Liver (tissue), 9 donors: ENCODE data around the gene S100G. TPM values are rescaled to one million over a fixed set of nuclear protein-coding genes. Genes with fewer than 3 reads are reported as not detected.
"Not testable (repeated sequence)": the region's sequence is repeated elsewhere in the genome, so short reads cannot be mapped to it uniquely, and the experiment has no call there.

Source experiments
- DNase-seq: peaks from one replicate; pipeline ENCODE4 v3.0.0-alpha.2; 2017; ENCODE audit warnings: low spot score
- H3K27ac ChIP-seq, 2 donors: one replicate each; pipeline ENCODE4 v1.7.0; 2013; ENCODE audit warnings: inconsistent platforms in 2 of 2, low read length in 2 of 2, control low read depth in 1 of 2, low read depth in 1 of 2, mild to moderate bottlenecking in 1 of 2
- H3K27me3 ChIP-seq, 4 donors: one replicate each; pipeline versions ENCODE4 v1.6.1 to v1.7.0; 2013; ENCODE audit warnings: low read length in 3 of 4, inconsistent platforms in 1 of 4, mild to moderate bottlenecking in 1 of 4, moderate library complexity in 1 of 4; ENCODE audit not compliant: control insufficient read depth in 4 of 4, insufficient read depth in 4 of 4
- H3K36me3 ChIP-seq, 4 donors: one replicate each; pipeline versions ENCODE4 v1.6.1 to v1.7.0; 2013; ENCODE audit warnings: low read length in 3 of 4, mild to moderate bottlenecking in 3 of 4, low read depth in 1 of 4, moderate library complexity in 1 of 4; ENCODE audit not compliant: control insufficient read depth in 4 of 4, insufficient read depth in 3 of 4
- H3K4me1 ChIP-seq, 4 donors: one replicate each; pipeline versions ENCODE4 v1.6.1 to v1.7.0; 2013; ENCODE audit warnings: low read length in 3 of 4, mild to moderate bottlenecking in 3 of 4, moderate library complexity in 1 of 4; ENCODE audit not compliant: control insufficient read depth in 4 of 4, insufficient read depth in 4 of 4
- H3K4me3 ChIP-seq, 3 donors: one replicate each; pipeline versions ENCODE4 v1.6.1 to v1.7.0; 2013; ENCODE audit warnings: low read length in 3 of 3, control low read depth in 1 of 3, low read depth in 1 of 3, mild to moderate bottlenecking in 1 of 3
- H3K9ac ChIP-seq, 2 donors: one replicate each; pipeline ENCODE4 v1.7.0; 2013; ENCODE audit warnings: low read length in 2 of 2, mild to moderate bottlenecking in 2 of 2, moderate library complexity in 2 of 2, control low read depth in 1 of 2, low read depth in 1 of 2
- H3K9me3 ChIP-seq, 4 donors: one replicate each; pipeline versions ENCODE4 v1.6.1 to v1.7.0; 2013; ENCODE audit warnings: low read length in 3 of 4; ENCODE audit not compliant: control insufficient read depth in 4 of 4
- FOXA1 ChIP-seq: IDR thresholded peaks from 2 replicates; pipeline ENCODE4 v1.6.1; 2016; ENCODE audit warnings: antibody characterized with exemption
- FOXA2 ChIP-seq: IDR thresholded peaks from 2 replicates; pipeline ENCODE4 v1.6.1; 2016; ENCODE audit warnings: antibody characterized with exemption
- GABPA ChIP-seq, 2 donors: IDR thresholded peaks in 1 of 2; conservative IDR thresholded peaks in 1 of 2; 2 replicates each; pipeline ENCODE4 v1.6.1; 2016; ENCODE audit warnings: antibody characterized with exemption in 2 of 2, mild to moderate bottlenecking in 1 of 2, moderate library complexity in 1 of 2
- HNF4A ChIP-seq, 2 donors: conservative IDR thresholded peaks; 2 replicates each; pipeline ENCODE4 v1.6.1; 2016; ENCODE audit warnings: antibody characterized with exemption in 2 of 2, mild to moderate bottlenecking in 2 of 2
- HNF4G ChIP-seq: IDR thresholded peaks from 2 replicates; pipeline ENCODE4 v1.6.1; 2016; ENCODE audit warnings: antibody characterized with exemption
- JUND ChIP-seq, 2 donors: IDR thresholded peaks; 2 replicates each; pipeline ENCODE4 v1.6.1; 2016; ENCODE audit warnings: antibody characterized with exemption in 2 of 2
- NR2F2 ChIP-seq: IDR thresholded peaks from 2 replicates; pipeline ENCODE4 v1.6.1; 2016; ENCODE audit warnings: antibody characterized with exemption
- RAD21 ChIP-seq, 2 donors: IDR thresholded peaks; 2 replicates each; pipeline ENCODE4 v1.6.1; 2016; ENCODE audit warnings: antibody characterized with exemption in 2 of 2, mild to moderate bottlenecking in 2 of 2
- SP1 ChIP-seq: IDR thresholded peaks from 2 replicates; pipeline ENCODE4 v1.6.1; 2018; ENCODE audit warnings: antibody characterized with exemption, mild to moderate bottlenecking
- TAF1 ChIP-seq: conservative IDR thresholded peaks from 2 replicates; pipeline ENCODE4 v1.6.1; 2016; ENCODE audit warnings: antibody characterized with exemption, mild to moderate bottlenecking
- YY1 ChIP-seq: IDR thresholded peaks from 2 replicates; pipeline ENCODE4 v1.6.1; 2016; ENCODE audit warnings: antibody characterized with exemption, mild to moderate bottlenecking
- WGBS: extraction: QIAGEN DNeasy Blood & Tissue Kit; methylation state at CpG from one replicate; pipeline ENCODE4 v1.1.7; 2013; 5-methylcytosine and 5-hydroxymethylcytosine counted together
- polyA plus RNA-seq, 2 donors: library from polyadenylated mRNA; stranded (reverse) in 1 of 2; unstranded in 1 of 2; fragments of 200-250 nt in 1 of 2; fragments of >200 nt in 1 of 2; fragmentation: Nextera tagmentation in 1 of 2; extraction: Ambion mirVana in 1 of 2; gene quantifications; one replicate each; pipeline versions ENCODE4 v1.2.1 to v1.2.3, GENCODE V29; 2013 to 2015
- total RNA-seq, 2 donors: library from RNA; depleted of rRNA; stranded (reverse); fragments of >200 nt; gene quantifications; one replicate each; pipeline ENCODE4 v1.2.3, GENCODE V29; 2014
- TF ChIP-seq, protein P1 (sequence below): IDR thresholded peaks from 2 replicates; pipeline ENCODE4 v1.6.1; 2016; ENCODE audit warnings: antibody characterized with exemption, mild to moderate bottlenecking
- TF ChIP-seq, protein P2 (sequence below): IDR thresholded peaks from 2 replicates; pipeline ENCODE4 v1.6.1; 2016; ENCODE audit warnings: antibody characterized with exemption
- TF ChIP-seq, protein P3 (sequence below): fragments of 150-350 bp; IDR thresholded peaks from 2 replicates; pipeline ENCODE4 v1.5.1; 2017; ENCODE audit warnings: improper control_type of control experiment, low read depth, low read length; ENCODE audit not compliant: missing input control
- TF ChIP-seq, protein P4 (sequence below): IDR thresholded peaks from 2 replicates; pipeline ENCODE4 v1.6.1; 2016; ENCODE audit warnings: antibody characterized with exemption
- donor health status: healthy.
- donor health status: healthy.
- donor health status: healthy.
- donor health status: healthy.
- donor health status: healthy.

Gene S100G
- total and polyA plus RNA-seq, 4 donors: not detected

DNA sequence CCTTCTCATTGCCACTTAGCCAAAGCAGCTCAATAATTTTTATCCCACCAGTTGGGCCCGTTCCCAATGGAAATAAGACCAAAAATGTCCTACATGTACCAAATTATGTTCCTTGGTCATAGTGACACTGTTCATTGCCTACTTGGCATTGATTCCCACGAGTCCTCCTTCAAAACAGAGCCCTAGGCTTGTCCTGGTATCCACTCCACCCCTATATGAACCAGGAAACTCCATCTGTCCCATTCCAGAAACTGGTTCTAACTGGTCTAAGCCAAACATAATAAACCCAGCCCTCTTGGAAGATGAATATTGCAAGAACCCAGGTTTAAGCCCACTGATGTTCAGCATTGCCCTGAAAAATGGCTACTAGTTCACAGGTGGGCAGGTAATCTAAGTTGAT, 30.9 kb upstream of the S100G start:
- Histone ChIP-seq H3K9ac (no peak overlapping the region), H3K4me1 (no peaks in the 10 kb centered on the region), H3K9me3 (no peaks in the 10 kb centered on the region), H3K27me3 (no peaks in the 10 kb centered on the region), H3K27ac (no peak overlapping the region), H3K36me3 (peaks cover 0 to 6% (median 3%) of the 10 kb centered on the region in 4 donors), H3K4me3 (no peak overlapping the region)
- TF ChIP-seq SP1: no peak
- TF ChIP-seq TAF1: no peak
- TF ChIP-seq NR2F2: no peak
- no peak for TF ChIP-seq YY1
- no peak for TF ChIP-seq JUND (IDR thresholded peaks at IDR 0.05)
- no peak for TF ChIP-seq FOXA2
- TF ChIP-seq, protein P1, sequence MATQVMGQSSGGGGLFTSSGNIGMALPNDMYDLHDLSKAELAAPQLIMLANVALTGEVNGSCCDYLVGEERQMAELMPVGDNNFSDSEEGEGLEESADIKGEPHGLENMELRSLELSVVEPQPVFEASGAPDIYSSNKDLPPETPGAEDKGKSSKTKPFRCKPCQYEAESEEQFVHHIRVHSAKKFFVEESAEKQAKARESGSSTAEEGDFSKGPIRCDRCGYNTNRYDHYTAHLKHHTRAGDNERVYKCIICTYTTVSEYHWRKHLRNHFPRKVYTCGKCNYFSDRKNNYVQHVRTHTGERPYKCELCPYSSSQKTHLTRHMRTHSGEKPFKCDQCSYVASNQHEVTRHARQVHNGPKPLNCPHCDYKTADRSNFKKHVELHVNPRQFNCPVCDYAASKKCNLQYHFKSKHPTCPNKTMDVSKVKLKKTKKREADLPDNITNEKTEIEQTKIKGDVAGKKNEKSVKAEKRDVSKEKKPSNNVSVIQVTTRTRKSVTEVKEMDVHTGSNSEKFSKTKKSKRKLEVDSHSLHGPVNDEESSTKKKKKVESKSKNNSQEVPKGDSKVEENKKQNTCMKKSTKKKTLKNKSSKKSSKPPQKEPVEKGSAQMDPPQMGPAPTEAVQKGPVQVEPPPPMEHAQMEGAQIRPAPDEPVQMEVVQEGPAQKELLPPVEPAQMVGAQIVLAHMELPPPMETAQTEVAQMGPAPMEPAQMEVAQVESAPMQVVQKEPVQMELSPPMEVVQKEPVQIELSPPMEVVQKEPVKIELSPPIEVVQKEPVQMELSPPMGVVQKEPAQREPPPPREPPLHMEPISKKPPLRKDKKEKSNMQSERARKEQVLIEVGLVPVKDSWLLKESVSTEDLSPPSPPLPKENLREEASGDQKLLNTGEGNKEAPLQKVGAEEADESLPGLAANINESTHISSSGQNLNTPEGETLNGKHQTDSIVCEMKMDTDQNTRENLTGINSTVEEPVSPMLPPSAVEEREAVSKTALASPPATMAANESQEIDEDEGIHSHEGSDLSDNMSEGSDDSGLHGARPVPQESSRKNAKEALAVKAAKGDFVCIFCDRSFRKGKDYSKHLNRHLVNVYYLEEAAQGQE: no peak
- TF ChIP-seq HNF4A (conservative IDR thresholded peaks at IDR 0.05): no peak
- no peak for TF ChIP-seq RAD21 (IDR thresholded peaks at IDR 0.05)
- TF ChIP-seq HNF4G: no peak
- TF ChIP-seq GABPA (IDR thresholded peaks at IDR 0.05 in 1 of 2, conservative IDR thresholded peaks at IDR 0.05 in 1 of 2): no peak
- TF ChIP-seq, protein P2, sequence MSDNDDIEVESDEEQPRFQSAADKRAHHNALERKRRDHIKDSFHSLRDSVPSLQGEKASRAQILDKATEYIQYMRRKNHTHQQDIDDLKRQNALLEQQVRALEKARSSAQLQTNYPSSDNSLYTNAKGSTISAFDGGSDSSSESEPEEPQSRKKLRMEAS: no peak
- no peak for TF ChIP-seq FOXA1
- TF ChIP-seq, protein P3, sequence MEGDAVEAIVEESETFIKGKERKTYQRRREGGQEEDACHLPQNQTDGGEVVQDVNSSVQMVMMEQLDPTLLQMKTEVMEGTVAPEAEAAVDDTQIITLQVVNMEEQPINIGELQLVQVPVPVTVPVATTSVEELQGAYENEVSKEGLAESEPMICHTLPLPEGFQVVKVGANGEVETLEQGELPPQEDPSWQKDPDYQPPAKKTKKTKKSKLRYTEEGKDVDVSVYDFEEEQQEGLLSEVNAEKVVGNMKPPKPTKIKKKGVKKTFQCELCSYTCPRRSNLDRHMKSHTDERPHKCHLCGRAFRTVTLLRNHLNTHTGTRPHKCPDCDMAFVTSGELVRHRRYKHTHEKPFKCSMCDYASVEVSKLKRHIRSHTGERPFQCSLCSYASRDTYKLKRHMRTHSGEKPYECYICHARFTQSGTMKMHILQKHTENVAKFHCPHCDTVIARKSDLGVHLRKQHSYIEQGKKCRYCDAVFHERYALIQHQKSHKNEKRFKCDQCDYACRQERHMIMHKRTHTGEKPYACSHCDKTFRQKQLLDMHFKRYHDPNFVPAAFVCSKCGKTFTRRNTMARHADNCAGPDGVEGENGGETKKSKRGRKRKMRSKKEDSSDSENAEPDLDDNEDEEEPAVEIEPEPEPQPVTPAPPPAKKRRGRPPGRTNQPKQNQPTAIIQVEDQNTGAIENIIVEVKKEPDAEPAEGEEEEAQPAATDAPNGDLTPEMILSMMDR: no peak
- TF ChIP-seq, protein P4, sequence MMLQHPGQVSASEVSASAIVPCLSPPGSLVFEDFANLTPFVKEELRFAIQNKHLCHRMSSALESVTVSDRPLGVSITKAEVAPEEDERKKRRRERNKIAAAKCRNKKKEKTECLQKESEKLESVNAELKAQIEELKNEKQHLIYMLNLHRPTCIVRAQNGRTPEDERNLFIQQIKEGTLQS: no peak
- WGBS: 87% methylated on average over 2 of the region's 2 CpGs
- DNase-seq: no peak

DNA sequence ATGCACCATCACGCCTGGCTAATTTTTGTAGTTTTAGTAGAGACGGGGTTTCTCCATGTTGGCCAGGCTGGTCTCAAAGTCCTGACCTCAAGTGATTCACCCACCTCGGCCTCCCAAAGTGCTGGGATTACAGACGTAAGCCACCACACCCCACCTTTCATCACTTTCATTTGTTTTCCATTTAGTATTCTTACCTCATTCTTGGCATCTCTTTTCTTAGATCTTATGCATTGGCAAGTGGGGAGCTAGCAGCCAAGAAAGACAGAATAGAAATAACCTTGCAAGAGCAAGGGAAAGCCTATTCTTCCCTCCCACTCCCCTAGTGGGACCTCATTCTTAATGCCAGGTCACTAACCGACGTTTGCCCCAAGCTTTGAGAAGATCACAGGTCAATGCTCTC, 21.4 kb upstream of the S100G start:
- H3K4me1 ChIP-seq, H3K9me3 ChIP-seq, DNase-seq, H3K4me3 ChIP-seq, H3K36me3 ChIP-seq, H3K27me3 ChIP-seq, H3K9ac ChIP-seq, H3K27ac ChIP-seq: not testable (repeated sequence)
- 87% methylated on average over 6 of the region's 6 CpGs for WGBS
